Left lung (tissue), 10 donors: ENCODE measurements around the gene LYPLA2. TPM values are rescaled to one million over a fixed set of nuclear protein-coding genes. Genes with fewer than 3 reads are reported as not detected.
A peak's percentile ranks its signal among the peaks of the same experiment; 100 is the strongest.

Source experiments
- ATAC-seq: fragments of 200-7000 bp; cut with Tn5 transposase; one replicate; pipeline ENCODE4 v1.9.1; 2020; ENCODE audit warnings: moderate library complexity
- DNase-seq, 4 donors: peaks; one replicate each; pipeline ENCODE4 v3.0.0-alpha.2; 2013 to 2020
- H3K27ac ChIP-seq, 2 donors: fragments of 200-600 bp; sonication (generic) in 1 of 2; one replicate each; pipeline versions ENCODE4 v1.5.0 to v1.8.0; 2020 to 2021
- H3K27me3 ChIP-seq, 2 donors: fragments of 200-600 bp; sonication (generic) in 1 of 2; one replicate each; pipeline versions ENCODE4 v1.5.0 to v1.8.0; 2020 to 2021
- H3K36me3 ChIP-seq, 2 donors: fragments of 200-600 bp; sonication (generic) in 1 of 2; one replicate each; pipeline versions ENCODE4 v1.5.0 to v1.8.0; 2020 to 2021
- H3K4me1 ChIP-seq, 2 donors: fragments of 200-600 bp; one replicate each; pipeline ENCODE4 v1.8.0; 2021
- H3K4me3 ChIP-seq, 2 donors: fragments of 200-600 bp; sonication (generic) in 1 of 2; one replicate each; pipeline versions ENCODE4 v1.5.0 to v1.8.0; 2020 to 2021; ENCODE audit warnings: mild to moderate bottlenecking in 1 of 2
- H3K9me3 ChIP-seq, 2 donors: fragments of 200-600 bp; sonication (generic) in 1 of 2; one replicate each; pipeline versions ENCODE4 v1.5.0 to v1.8.0; 2020 to 2021
- CTCF ChIP-seq, 2 donors: fragments of 200-600 bp; sonication (generic) in 1 of 2; IDR thresholded peaks; one replicate each; pipeline versions ENCODE4 v1.5.0 to v1.8.0; 2021; ENCODE audit warnings: antibody characterized with exemption in 2 of 2
- intact Hi-C, 2 donors: fragments of 100-400 bp; cut with DNase I; formaldehyde crosslinking; loops; one replicate each; pipeline versions ENCODE4 v1.11.2 to v1.14.2; 2022
- polyA plus RNA-seq, 6 donors: library from polyadenylated mRNA; unstranded; fragments of 120-200 nt; gene quantifications; one replicate each; pipeline ENCODE4 v1.2.1, GENCODE V29; 2013; ENCODE audit not compliant: insufficient read length in 6 of 6
- total RNA-seq, 2 donors: library from RNA; stranded (reverse); fragmentation: NEBNext Ultra II Directional; extraction: Animal tissue kit (Norgen Biotek cat#: 25700); gene quantifications; one replicate each; pipeline ENCODE4 v1.2.1, GENCODE V29; 2021
- donor health status: DM: no; HTN: yes; CAD: no.
- donor health status: DM: no; HTN: no; CAD: no.

Gene LYPLA2
- total and polyA plus RNA-seq, 8 donors, result 36.9 to 65.8 (median 47.1) TPM

DNA sequence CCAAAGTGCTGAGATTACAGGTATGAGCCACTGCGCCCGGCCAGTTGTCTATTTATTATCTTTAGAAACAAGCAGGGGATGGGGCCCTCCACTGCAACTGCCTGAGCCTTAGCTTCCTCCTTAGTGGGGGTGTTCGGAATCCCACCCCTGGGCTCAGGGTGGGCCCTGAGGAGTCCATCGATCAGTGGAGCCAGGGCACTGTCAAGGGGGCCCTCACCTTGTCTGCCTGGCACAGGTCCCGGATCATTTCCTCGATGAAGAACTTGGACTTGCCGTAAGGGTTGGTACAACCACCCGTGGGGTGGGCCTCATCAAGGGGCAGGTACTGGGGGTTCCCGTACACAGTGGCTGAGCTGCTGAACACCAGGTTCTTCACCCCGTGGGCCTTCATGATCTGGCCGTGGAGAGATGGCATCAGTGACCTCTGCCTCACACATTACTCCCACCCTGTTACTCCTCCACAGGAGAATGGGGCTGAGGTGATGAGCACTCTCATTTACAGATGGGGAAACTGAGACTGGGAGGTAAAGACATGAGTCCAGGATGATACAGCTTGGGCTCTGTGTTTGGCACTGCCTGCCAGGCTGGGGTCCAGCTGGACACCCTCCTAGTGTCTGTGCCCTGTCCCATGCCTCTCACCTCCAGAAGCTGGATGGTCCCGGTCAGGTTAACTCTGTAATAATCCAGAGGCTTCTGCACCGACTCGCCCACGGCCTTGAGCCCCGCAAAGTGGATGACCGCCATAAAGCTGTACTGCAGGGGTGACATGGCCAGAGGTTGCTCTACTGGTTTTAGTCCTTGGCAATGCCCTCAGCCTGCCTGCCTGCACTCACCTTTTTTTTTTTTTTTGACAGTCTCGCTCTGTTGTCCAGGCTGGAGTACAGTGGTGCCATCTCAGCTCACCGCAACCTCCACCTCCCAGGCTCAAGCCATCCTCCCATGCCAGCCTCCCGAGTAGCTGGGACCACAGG is 6.8 kb downstream of the LYPLA2 start:
- intact Hi-C loops, result no loop called here
- no peak overlapping the region for H3K27ac ChIP-seq
- peaks cover 0 to 59% of the 10 kb centered on the region in 2 donors for H3K36me3 ChIP-seq
- no peaks in the 10 kb centered on the region for H3K27me3 ChIP-seq
- no peaks in the 10 kb centered on the region for H3K9me3 ChIP-seq
- DNase-seq (no peak), ATAC-seq (no peak)
- no peak for TF ChIP-seq CTCF (IDR thresholded peaks at IDR 0.05)
- peaks cover 16 to 37% of the 10 kb centered on the region in 2 donors for H3K4me1 ChIP-seq
- no peak overlapping the region for H3K4me3 ChIP-seq

GRCh38 chr1:23798662-23799142 is 7.8 kb downstream of the LYPLA2 start:
- peaks cover 14 to 28% of the 10 kb centered on the region in 2 donors for H3K4me1 ChIP-seq

DNA sequence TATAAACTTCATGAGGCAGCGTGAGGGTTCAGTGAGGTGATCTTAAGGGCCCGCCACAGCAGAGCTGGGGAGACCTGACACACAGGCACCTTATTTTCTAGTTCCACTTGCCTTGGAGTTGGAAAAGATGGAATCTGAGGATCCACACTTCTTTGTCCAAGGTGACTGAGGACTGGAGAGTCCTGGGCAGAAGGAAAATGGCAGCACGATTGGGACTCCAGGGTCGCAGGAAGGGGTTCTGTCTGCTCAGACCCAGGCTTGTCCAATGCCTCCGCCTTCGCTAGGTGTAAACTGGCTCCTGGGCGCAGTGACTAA is 8.3 kb downstream of the LYPLA2 start:
- no peak for TF ChIP-seq CTCF (IDR thresholded peaks at IDR 0.05)
- DNase-seq, result no peak
- peaks cover 0 to 54% of the 10 kb centered on the region in 2 donors for H3K36me3 ChIP-seq
- intact Hi-C loops, result no loop called here
- H3K27me3 ChIP-seq, result no peaks in the 10 kb centered on the region
- H3K4me1 ChIP-seq, result peaks cover 14 to 27% of the 10 kb centered on the region in 2 donors
- H3K27ac ChIP-seq, result peak overlapping the region; percentile 91 to 92
- no peaks in the 10 kb centered on the region for H3K9me3 ChIP-seq
- ATAC-seq, result no peak
- H3K4me3 ChIP-seq, result peak overlapping the region in 1 of 2 donors; percentile 82

More at GRCh38 chr1:23798662-23799142, 7.8 kb downstream of the LYPLA2 start:
- H3K4me3 ChIP-seq, result peak overlapping the region in 1 of 2 donors; percentile 82
- H3K27me3 ChIP-seq, result no peaks in the 10 kb centered on the region
- peak overlapping the region; percentile 91 to 92 for H3K27ac ChIP-seq
- intact Hi-C loops, result no loop called here
- peaks cover 0 to 55% of the 10 kb centered on the region in 2 donors for H3K36me3 ChIP-seq
- ATAC-seq, result no peak
- DNase-seq, result no peak
- H3K9me3 ChIP-seq, result no peaks in the 10 kb centered on the region
- no peak for TF ChIP-seq CTCF (IDR thresholded peaks at IDR 0.05)

- DNase-seq (peak in 3 of 4 donors; percentile 62 to 92 (median 89)), ATAC-seq (peak; percentile 71)
- peaks cover 0 to 48% of the 10 kb centered on the region in 2 donors for H3K36me3 ChIP-seq
- H3K4me3 ChIP-seq, result peak overlapping the region; percentile 82 to 86
- H3K27me3 ChIP-seq, result no peaks in the 10 kb centered on the region
- intact Hi-C loops, result no loop called here
- H3K9me3 ChIP-seq, result no peaks in the 10 kb centered on the region
- H3K27ac ChIP-seq, result peak overlapping the region; percentile 91 to 92
- TF ChIP-seq CTCF (IDR thresholded peaks at IDR 0.05), result no peak
- peaks cover 14 to 27% of the 10 kb centered on the region in 2 donors for H3K4me1 ChIP-seq
These were observed 8.8 kb downstream of the LYPLA2 start for GRCh38 chr1:23799570-23800399.
